GM19438 (cell line): ENCODE results near the gene GAPDH.
"Not testable (repeated sequence)": the region's sequence is repeated elsewhere in the genome, so short reads cannot be mapped to it uniquely, and the experiment has no call there.

Experiments used
- ATAC-seq: cut with Tn5 transposase; IDR thresholded peaks from one replicate; pipeline ENCODE4 v1.9.1; 2021; ENCODE audit warnings: low read depth; ENCODE audit not compliant: unreplicated experiment

The GAPDH gene

GRCh38 chr12:6541371-6542165 is 7.3 kb downstream of the GAPDH start:
- ATAC-seq = no peak

- ATAC-seq = no peak
Observed at GRCh38 chr12:6542209-6543009, 8.1 kb downstream of the GAPDH start.

DNA sequence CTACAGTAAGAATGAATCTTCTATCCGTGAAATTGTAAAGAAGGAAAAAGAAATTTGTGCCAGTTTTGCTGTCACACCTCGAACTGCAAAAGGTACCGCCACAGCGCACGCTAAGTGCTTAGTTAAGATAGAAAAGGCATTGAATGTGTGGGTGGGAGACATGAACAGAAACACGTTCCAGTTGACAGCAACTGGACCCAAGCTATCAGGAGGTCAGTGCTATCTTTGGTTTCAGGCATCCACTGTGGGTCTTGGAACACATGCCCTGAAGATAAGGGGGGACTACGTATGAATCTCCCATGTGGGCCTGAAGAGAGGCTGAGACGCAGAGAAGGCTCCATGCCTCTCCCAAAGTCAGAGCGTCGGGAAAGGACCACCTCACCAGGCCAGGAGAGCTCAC is 11.7 kb downstream of the GAPDH start:
- no peak for ATAC-seq

DNA sequence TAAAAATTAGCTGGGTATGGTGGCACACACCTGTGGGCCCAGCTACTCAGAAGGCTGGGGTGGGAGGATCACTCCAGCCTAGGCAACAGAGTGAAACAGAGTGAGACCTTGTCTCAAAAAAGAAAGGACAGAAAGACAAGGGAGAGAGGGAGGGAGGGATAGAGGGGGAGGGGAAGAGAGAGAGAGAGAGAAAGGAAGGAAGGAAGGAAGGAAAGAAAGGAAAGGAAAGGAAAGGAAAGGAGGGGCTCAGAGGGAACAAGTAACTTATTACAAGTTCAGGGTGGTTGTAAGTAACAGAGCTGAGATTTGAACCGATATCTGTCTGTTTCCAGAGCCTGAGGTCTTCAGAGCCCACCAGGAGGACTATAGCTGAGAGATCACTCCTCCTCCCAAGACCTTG is 13.2 kb downstream of the GAPDH start:
- no peak for ATAC-seq

DNA sequence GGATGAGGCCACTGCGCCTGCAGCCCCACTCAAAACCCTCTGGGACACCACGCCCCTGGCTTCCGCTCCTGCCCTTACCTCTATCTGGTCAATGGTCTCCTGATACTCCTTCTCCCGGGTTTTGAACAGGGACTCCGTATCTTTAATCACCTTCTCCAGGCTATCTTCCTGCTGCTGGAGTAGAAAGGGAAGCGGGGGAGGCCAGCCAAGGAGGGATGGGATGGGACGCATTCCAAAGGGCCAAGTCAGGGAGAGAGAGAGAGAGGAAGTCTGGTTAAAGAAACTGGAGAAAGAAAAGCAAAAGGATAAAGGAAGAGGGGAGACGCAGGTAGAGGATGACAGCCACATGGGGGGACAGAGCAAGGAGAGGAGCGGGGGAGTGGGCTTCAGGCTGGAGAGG is 13.7 kb downstream of the GAPDH start:
- no peak for ATAC-seq

DNA sequence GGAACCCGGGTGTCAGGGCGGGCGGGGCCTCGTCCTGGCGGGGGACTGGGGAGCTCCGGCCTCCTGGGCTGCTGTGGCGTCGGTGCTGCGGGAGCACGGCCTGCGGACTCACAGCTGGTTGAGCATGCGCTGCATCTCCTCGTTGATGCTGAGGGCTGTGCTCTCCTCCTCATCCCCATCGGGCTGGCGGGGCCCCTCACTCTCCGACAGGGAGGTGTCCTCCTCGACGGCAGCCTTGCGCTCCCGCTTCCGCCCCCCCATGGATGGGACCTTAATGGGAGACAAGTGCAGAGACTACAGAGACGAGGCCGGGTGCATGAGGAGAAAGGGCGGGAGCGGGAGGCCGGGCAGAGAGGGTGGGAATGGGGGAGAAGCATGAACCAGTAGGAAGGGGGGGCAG is 14.2 kb downstream of the GAPDH start:
- no peak for ATAC-seq

DNA sequence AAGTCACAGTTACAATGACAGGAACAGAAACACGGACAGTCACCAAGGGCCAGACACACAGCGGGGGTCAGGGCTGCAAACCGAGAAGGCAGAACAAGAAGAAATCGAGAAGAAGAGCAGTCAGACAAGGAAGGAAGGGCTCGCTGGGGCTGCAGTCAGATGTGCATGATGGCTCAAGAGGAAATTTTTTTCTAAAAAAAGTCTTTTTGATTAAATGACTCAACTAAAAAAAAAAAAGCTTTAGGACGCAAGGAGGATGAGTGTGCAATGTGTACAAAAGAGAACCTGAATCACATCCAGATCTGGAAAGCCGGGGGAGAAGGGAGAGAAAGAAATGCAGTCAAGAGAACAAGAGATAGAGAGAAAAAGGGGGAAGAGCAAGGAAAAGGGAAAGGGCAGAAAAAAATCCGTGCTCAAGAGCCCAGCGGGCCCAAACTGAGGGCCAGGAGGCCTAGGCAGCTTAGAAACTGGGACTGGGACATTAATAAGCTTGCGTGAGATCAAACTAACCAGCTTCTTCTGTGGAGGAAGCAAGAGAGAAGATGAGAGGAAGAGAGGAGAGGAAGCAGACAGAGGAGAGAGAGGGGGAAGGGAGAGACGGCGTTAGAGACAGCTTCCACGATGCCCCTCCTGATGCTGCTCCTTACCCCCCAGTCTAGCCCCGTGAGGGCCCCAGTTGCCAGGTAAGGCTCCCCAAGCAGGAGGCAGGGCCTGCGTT is 14.8 kb downstream of the GAPDH start:
- ATAC-seq = no peak

- no peak for ATAC-seq
Observed at GRCh38 chr12:6549684-6550151, 15.4 kb downstream of the GAPDH start.

GRCh38 chr12:6550294-6551062 is 16.2 kb downstream of the GAPDH start:
- ATAC-seq = no peak

DNA sequence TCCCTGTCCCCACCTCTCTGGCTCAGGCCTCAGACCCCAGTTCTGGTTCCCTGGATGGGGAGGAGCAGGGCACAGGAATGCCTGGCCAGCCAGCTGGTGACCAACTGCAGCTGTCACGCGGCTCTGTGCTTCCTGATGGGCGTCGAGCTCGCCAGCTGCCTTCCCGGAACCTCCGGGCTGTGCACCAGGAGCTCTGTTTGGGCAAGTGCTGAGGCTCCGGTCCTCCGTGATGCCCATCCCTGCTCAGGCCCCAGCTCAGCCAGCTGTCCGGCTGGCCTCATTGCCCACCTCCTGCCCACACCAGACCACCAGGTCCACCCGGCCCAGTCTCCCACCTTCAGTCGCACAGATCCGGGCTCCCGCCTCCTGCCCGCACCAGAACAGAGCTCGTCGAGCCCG is 16.7 kb downstream of the GAPDH start:
- no peak for ATAC-seq

GRCh38 chr12:6551496-6552139 is 17.3 kb downstream of the GAPDH start:
- ATAC-seq = no peak

DNA sequence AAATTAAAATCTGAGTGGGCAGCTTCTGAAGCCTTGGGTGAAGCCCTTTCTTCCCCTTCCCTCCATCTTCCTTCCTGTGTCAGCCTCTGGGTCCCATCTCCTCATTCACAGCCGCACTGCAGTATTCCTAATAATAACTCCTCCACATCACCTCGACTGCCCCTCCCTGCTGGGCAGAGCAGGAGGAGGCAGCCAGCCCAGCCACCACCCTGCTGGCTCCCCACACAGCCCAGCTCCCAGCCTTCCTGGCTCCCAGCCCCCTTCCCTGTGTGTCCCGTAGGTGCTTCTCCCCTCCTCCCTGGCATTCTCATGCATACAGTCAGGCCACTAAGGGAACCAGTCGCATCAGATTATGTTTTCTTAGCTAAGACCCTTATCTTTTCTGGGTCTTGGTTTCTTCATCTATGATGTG is 17.8 kb downstream of the GAPDH start:
- no peak for ATAC-seq

- ATAC-seq = no peak
Observed at GRCh38 chr12:6553051-6553868, 18.9 kb downstream of the GAPDH start.

DNA sequence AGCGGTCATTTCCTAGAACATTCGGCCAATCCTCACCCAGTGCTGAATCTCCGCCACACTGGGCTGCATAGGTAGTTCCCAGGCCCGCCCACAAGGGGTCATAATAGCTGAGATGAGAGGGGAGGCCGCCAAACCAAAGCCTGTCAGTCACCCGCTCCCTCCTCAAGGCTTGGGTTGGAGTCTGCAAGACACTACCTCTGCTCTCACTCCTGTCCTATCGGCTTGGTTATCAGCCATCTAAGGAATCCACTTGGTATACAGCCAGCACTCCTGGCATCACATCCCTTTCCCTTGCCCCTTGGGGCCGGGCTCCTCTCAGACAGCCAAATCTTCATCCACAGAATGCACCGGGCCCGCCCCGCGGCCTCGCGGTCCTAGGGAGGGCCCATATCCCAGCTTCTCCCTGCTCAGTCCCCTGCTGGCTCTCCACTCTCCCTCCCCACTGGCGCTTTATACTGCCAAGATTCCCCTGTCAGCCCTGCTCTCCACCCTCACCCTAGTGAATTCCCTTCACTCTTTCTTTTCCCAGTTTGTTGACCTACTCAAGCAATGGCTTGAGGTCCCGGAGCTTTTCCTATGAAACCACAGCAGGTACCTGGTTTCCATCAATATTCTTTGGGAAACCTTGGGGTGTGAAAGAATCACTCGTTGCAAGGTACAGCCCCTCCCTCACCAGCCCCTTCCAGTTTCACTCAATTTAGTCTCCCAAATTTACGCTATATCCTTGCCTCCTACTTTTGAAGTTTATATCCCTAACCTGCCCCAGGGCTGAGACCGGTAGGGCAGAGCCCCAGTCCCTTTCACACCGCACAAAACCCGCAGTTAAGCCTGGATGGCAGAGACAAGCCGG is 20.1 kb downstream of the GAPDH start:
- ATAC-seq = peak; percentile 45

DNA sequence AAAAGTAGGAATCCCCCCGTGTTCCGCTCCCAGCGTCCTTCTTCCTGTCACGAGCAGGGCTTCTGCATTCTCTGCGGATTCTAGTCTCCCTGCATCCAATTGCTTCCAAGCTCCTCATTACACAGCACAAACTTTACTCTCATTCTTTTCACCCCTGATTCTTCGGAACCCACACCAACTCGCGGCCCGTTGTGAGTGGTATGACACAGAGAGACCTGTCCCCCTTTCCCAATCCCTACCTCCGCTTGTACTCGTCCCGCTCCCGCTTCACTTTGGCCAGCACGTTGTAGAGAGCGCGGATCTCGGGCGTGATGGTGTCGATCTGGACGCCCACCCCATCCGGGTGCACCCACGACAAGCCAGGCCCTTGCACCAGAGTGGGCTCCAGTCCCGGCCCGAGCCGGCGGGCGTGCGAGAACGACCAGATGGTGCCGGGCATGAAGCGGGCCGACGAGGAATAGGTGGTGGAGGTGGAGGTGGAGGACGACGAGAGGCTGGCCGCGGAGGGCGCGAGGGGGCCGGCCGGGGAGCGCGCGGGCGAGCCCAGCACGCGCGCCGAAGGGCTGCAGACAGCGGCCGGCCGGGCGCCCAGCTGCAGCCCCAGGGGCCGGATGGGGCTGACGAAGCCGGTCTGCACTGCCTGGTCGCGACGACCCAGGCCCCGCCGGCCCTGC is 20.8 kb downstream of the GAPDH start:
- no peak for ATAC-seq

DNA sequence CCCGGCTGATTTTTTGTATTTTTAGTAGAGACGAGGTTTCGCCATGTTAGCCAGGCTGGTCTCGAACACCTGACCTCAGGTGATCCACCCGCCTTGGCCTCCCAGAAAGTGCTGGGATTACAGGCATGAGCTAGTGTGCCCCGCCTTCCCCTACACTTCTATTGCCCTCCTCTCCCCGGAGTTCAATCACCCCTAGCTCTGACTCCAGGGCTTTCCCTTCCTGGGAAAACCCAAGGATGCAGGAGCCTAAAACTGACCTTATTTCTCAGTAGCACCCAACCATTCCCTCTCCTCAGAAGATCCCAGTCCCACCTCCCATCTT is 22.1 kb downstream of the GAPDH start:
- not testable (repeated sequence) for ATAC-seq

DNA sequence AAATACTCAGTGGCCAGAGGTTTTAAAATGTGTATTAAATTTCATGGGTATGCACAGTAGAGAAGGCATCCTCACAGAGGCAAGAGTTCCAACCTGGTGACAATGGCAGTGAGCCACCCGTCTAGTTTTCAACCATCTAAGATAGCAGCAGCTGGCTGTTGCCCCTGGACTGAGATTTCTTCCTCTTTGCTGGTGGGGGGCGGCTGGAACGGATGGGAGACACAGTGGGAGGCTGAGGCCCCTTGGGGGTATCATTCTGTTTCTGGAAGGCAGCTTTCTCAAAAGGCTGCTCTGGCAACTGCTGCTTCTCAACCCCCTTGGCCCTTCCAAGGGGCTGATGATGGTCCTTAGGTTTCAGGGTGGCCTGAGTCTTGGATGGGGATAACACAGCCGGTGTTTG is 22.5 kb downstream of the GAPDH start:
- ATAC-seq = no peak
